ENCODE data around the gene SDF2L1. TPM values are rescaled to one million over a fixed set of nuclear protein-coding genes. Genes with fewer than 3 reads are reported as not detected.

Gene SDF2L1
- total and polyA plus RNA-seq, 7 experiments from 2014 or later = 22.1 to 99.8 (median 33.7) TPM

- Histone ChIP-seq H3K27me3 (ENCODE audit: control insufficient read depth in 2 of 2, insufficient read depth in 2 of 2, low read length in 2 of 2) (no peaks in the 10 kb centered on the region), H3K27ac (ENCODE audit: low read depth, low read length) (no peak overlapping the region), H3K36me3 (ENCODE audit: control insufficient read depth in 2 of 3, insufficient read depth in 3 of 3, low read length in 3 of 3) (peaks cover 0 to 5% (median 0%) of the 10 kb centered on the region in 3 experiments), H3K9me3 (ENCODE audit: control insufficient read depth in 2 of 3, low read length in 3 of 3) (no peaks in the 10 kb centered on the region), H3K4me1 (ENCODE audit: control insufficient read depth in 2 of 2, insufficient read depth in 2 of 2, low read length in 2 of 2) (peaks cover 6 to 17% of the 10 kb centered on the region in 2 donors), H3K4me3 (ENCODE audit: low read length) (no peak overlapping the region)
- no peak for ATAC-seq
- no peaks in the 10 kb centered on the region for H3K9me3 Mint-ChIP-seq
- ChIA-PET POLR2A (interaction anchor here (0.7 kb wide), 1 partner anchor 19 kb away, joined by 4 read pairs; no protein-coding TSS in a partner anchor), CTCF (no interaction called here)
- H3K4me1 Mint-ChIP-seq = peaks cover 11 to 26% (median 18%) of the 10 kb centered on the region in 7 donors
- H3K27me3 Mint-ChIP-seq = peaks cover 0 to 2% (median 0%) of the 10 kb centered on the region in 5 donors
- H3K27ac Mint-ChIP-seq = no peak overlapping the region
- no peak for DNase-seq
- H3K36me3 Mint-ChIP-seq = peaks cover 0 to 2% (median 0%) of the 10 kb centered on the region in 5 donors
- intact Hi-C loops (cut with micrococcal nuclease) = no loop called here
- peak overlapping the region in 1 of 10 donors; percentile 69 for H3K4me3 Mint-ChIP-seq
Observed at GRCh38 chr22:21661991-21662390, 19.9 kb downstream of the SDF2L1 start.

- Histone ChIP-seq H3K27ac (ENCODE audit: low read depth, low read length) (no peak overlapping the region), H3K36me3 (ENCODE audit: control insufficient read depth in 2 of 3, insufficient read depth in 3 of 3, low read length in 3 of 3) (peaks cover 0 to 5% (median 0%) of the 10 kb centered on the region in 3 experiments), H3K4me1 (ENCODE audit: control insufficient read depth in 2 of 2, insufficient read depth in 2 of 2, low read length in 2 of 2) (peaks cover 6 to 16% of the 10 kb centered on the region in 2 donors), H3K4me3 (ENCODE audit: low read length) (no peak overlapping the region), H3K9me3 (ENCODE audit: control insufficient read depth in 2 of 3, low read length in 3 of 3) (no peaks in the 10 kb centered on the region), H3K27me3 (ENCODE audit: control insufficient read depth in 2 of 2, insufficient read depth in 2 of 2, low read length in 2 of 2) (no peaks in the 10 kb centered on the region)
- ATAC-seq = no peak
- peaks cover 20 to 32% (median 28%) of the 10 kb centered on the region in 7 donors for H3K4me1 Mint-ChIP-seq
- peak overlapping the region in 6 of 9 donors; percentile 34 to 76 (median 50) for H3K27ac Mint-ChIP-seq
- peaks cover 0 to 3% (median 0%) of the 10 kb centered on the region in 5 donors for H3K36me3 Mint-ChIP-seq
- peak overlapping the region; percentile 12 to 71 (median 46) for H3K4me3 Mint-ChIP-seq
- ChIA-PET CTCF (no interaction called here), POLR2A (interaction anchor here (1.0 kb wide), 1 partner anchor 12 kb away, joined by 3 read pairs; no protein-coding TSS in a partner anchor)
- H3K9me3 Mint-ChIP-seq = no peaks in the 10 kb centered on the region
- H3K27me3 Mint-ChIP-seq = peaks cover 0 to 2% (median 0%) of the 10 kb centered on the region in 5 donors
- no peak for DNase-seq
- intact Hi-C loops (cut with micrococcal nuclease) = no loop called here
Observed at GRCh38 chr22:21663738-21664137, 21.6 kb downstream of the SDF2L1 start.

DNA sequence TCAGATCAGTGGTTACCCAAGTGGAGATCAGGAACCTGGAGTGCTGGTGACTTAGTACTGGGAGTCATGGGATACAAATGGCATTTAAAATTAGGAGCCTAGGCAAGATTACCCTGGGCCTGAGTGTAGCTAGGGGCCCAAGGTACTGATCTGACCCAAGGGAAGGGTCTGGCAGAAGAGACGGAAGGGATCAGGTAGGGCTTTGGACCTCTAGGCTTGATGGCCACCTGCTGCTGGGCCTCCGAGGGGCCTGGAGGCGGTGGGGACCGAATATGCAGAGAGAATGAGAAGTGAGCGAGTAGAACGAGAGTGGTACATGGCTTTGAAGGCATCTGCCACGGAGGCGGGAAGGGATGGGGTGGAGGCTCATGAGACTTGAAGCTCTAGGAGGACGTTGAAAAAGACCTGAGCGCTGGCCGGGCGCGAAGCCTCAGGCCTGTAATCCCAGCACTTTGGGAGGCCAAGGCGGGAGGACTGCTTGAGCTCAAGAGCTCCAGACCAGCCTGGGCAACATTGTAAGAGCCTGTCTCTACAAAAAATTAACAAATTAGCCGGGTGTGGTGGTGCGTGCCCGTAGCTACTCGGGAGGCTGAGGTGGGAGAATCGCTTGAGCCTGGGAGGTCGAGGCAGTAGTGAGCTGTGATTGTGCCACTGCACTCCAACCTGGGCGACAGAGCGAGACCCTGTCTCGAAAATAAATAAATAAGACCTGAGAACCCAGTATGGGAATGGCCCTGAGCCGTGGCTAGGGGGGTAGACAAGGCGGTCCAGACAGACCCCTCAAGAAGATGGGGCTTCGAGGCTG lies 23.1 kb downstream of the SDF2L1 start:
- H3K9me3 Mint-ChIP-seq = no peaks in the 10 kb centered on the region
- H3K27me3 Mint-ChIP-seq = peaks cover 0 to 2% (median 0%) of the 10 kb centered on the region in 5 donors
- peak overlapping the region; percentile 95 to 100 (median 98) for H3K4me3 Mint-ChIP-seq
- Histone ChIP-seq H3K4me1 (ENCODE audit: control insufficient read depth in 2 of 2, insufficient read depth in 2 of 2, low read length in 2 of 2) (peaks cover 6 to 16% of the 10 kb centered on the region in 2 donors), H3K9me3 (ENCODE audit: control insufficient read depth in 2 of 3, low read length in 3 of 3) (no peaks in the 10 kb centered on the region), H3K27ac (ENCODE audit: low read depth, low read length) (peak overlapping the region; percentile 86), H3K27me3 (ENCODE audit: control insufficient read depth in 2 of 2, insufficient read depth in 2 of 2, low read length in 2 of 2) (no peaks in the 10 kb centered on the region), H3K4me3 (ENCODE audit: low read length) (peak overlapping the region; percentile 99), H3K36me3 (ENCODE audit: control insufficient read depth in 2 of 3, insufficient read depth in 3 of 3, low read length in 3 of 3) (peaks cover 0 to 15% (median 5%) of the 10 kb centered on the region in 3 experiments)
- peaks cover 24 to 41% (median 38%) of the 10 kb centered on the region in 7 donors for H3K4me1 Mint-ChIP-seq
- ChIA-PET CTCF (interaction anchor here (0.6 to 1.3 kb wide), 5 partner anchors 18 to 285 kb away, joined by 4 to 6 read pairs (median 4); no protein-coding TSS in a partner anchor), POLR2A (interaction anchor here (0.7 to 2.9 kb wide), 7 partner anchors 9 to 70 kb away, joined by 4 to 20 read pairs (median 6); partner anchors contain the start of genes SDF2L1 and YPEL1)
- no peak for DNase-seq
- intact Hi-C loops (cut with micrococcal nuclease) = loop anchor here in 1 of 2 donors (1.0 to 5.0 kb wide), 2 partner anchors 13 to 202 kb away; partner anchors contain the start of gene MAPK1
- no peak for ATAC-seq
- H3K27ac Mint-ChIP-seq = peak overlapping the region; percentile 91 to 99 (median 97)
- H3K36me3 Mint-ChIP-seq = peaks cover 0 to 7% (median 3%) of the 10 kb centered on the region in 5 donors

- H3K4me3 Mint-ChIP-seq = peak overlapping the region; percentile 95 to 100 (median 98)
- H3K9me3 Mint-ChIP-seq = no peaks in the 10 kb centered on the region
- POLR2A ChIA-PET = interaction anchor here (1.8 to 2.9 kb wide), 3 partner anchors 25 to 69 kb away, joined by 6 to 20 read pairs (median 10); partner anchors contain the start of genes SDF2L1 and YPEL1
- Histone ChIP-seq H3K36me3 (ENCODE audit: control insufficient read depth in 2 of 3, insufficient read depth in 3 of 3, low read length in 3 of 3) (peaks cover 11 to 29% (median 16%) of the 10 kb centered on the region in 3 experiments), H3K4me3 (ENCODE audit: low read length) (peak overlapping the region; percentile 99), H3K27me3 (ENCODE audit: control insufficient read depth in 2 of 2, insufficient read depth in 2 of 2, low read length in 2 of 2) (no peaks in the 10 kb centered on the region), H3K27ac (ENCODE audit: low read depth, low read length) (peak overlapping the region; percentile 86), H3K4me1 (ENCODE audit: control insufficient read depth in 2 of 2, insufficient read depth in 2 of 2, low read length in 2 of 2) (peaks cover 6 to 16% of the 10 kb centered on the region in 2 donors), H3K9me3 (ENCODE audit: control insufficient read depth in 2 of 3, low read length in 3 of 3) (no peaks in the 10 kb centered on the region)
- DNase-seq = no peak
- peaks cover 0 to 2% (median 0%) of the 10 kb centered on the region in 5 donors for H3K27me3 Mint-ChIP-seq
- peaks cover 0 to 13% (median 8%) of the 10 kb centered on the region in 5 donors for H3K36me3 Mint-ChIP-seq
- intact Hi-C loops (cut with micrococcal nuclease) = loop anchor here (1.0 to 5.0 kb wide), 7 partner anchors 9 to 749 kb away; partner anchors contain the start of genes CRKL (in 1 of the 2), MAPK1 (in 1 of the 2), SDF2L1 (in 1 of the 2) and YPEL1 (in 1 of the 2)
- CTCF ChIA-PET = no interaction called here
- peak overlapping the region; percentile 79 to 99 (median 97) for H3K27ac Mint-ChIP-seq
- peaks cover 29 to 45% (median 42%) of the 10 kb centered on the region in 7 donors for H3K4me1 Mint-ChIP-seq
- ATAC-seq = no peak
Observed at GRCh38 chr22:21666786-21667185, 24.7 kb downstream of the SDF2L1 start.

DNA sequence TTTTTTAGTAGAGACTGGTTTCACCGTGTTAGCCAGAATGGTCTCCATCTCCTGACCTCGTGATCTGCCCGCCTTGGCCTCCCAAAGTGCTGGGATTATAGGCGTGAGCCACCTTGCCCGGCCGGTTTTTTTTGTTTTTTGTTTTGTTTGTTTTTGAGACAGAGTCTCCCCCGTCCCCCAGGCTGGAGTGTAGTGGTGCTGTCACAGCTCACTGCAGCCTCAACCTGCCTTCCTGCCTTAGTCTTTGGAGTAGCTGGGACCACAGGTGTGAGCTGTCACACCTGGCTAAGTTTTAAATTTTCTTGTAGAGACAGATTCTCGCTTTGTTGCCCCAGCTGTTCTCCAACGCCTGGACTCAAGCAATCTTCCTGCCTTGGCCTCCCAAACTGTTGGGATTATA lies 26.9 kb downstream of the SDF2L1 start:
- Histone ChIP-seq H3K27me3 (ENCODE audit: control insufficient read depth in 2 of 2, insufficient read depth in 2 of 2, low read length in 2 of 2) (no peaks in the 10 kb centered on the region), H3K4me3 (ENCODE audit: low read length) (no peak overlapping the region), H3K9me3 (ENCODE audit: control insufficient read depth in 2 of 3, low read length in 3 of 3) (no peaks in the 10 kb centered on the region), H3K36me3 (ENCODE audit: control insufficient read depth in 2 of 3, insufficient read depth in 3 of 3, low read length in 3 of 3) (peaks cover 26 to 52% (median 27%) of the 10 kb centered on the region in 3 experiments), H3K4me1 (ENCODE audit: control insufficient read depth in 2 of 2, insufficient read depth in 2 of 2, low read length in 2 of 2) (peaks cover 6 to 16% of the 10 kb centered on the region in 2 donors), H3K27ac (ENCODE audit: low read depth, low read length) (no peak overlapping the region)
- Mint-ChIP-seq H3K4me1 (peaks cover 30 to 46% (median 38%) of the 10 kb centered on the region in 7 donors), H3K27me3 (peaks cover 0 to 2% (median 0%) of the 10 kb centered on the region in 5 donors), H3K36me3 (peaks cover 3 to 30% (median 12%) of the 10 kb centered on the region in 5 donors), H3K27ac (peak overlapping the region in 1 of 9 donors; percentile 57), H3K4me3 (peak overlapping the region in 4 of 10 donors; percentile 37 to 75 (median 56)), H3K9me3 (no peaks in the 10 kb centered on the region)
- DNase-seq (no peak), ATAC-seq (no peak)
- ChIA-PET POLR2A (interaction anchor here (1.8 kb wide), 1 partner anchor 39 kb away, joined by 4 read pairs; the partner anchor contains the start of gene YDJC), CTCF (no interaction called here)
- intact Hi-C loops (cut with micrococcal nuclease) = loop anchor here in 1 of 2 donors (5.0 kb wide), 1 partner anchor 198 kb away; the partner anchor contains the start of gene MAPK1

- no peak overlapping the region for H3K27ac ChIP-seq (ENCODE audit: low read depth, low read length)
Observed at GRCh38 chr22:21672107-21672629, 30.1 kb downstream of the SDF2L1 start.

More at GRCh38 chr22:21672107-21672629, 30.1 kb downstream of the SDF2L1 start:
- Mint-ChIP-seq H3K36me3 (peaks cover 11 to 56% (median 29%) of the 10 kb centered on the region in 5 donors), H3K9me3 (no peaks in the 10 kb centered on the region), H3K4me1 (peaks cover 15 to 29% (median 24%) of the 10 kb centered on the region in 7 donors), H3K27ac (no peak overlapping the region), H3K4me3 (no peak overlapping the region), H3K27me3 (no peaks in the 10 kb centered on the region)
- ATAC-seq = no peak
- no peak for DNase-seq
- H3K4me3 ChIP-seq (ENCODE audit: low read length) = no peak overlapping the region
- peaks cover 0 to 4% of the 10 kb centered on the region in 2 donors for H3K4me1 ChIP-seq (ENCODE audit: control insufficient read depth in 2 of 2, insufficient read depth in 2 of 2, low read length in 2 of 2)
- CTCF ChIA-PET = no interaction called here
- no peaks in the 10 kb centered on the region for H3K9me3 ChIP-seq (ENCODE audit: control insufficient read depth in 2 of 3, low read length in 3 of 3)
- POLR2A ChIA-PET = interaction anchor here (0.7 kb wide), 1 partner anchor 26 kb away, joined by 3 read pairs; no protein-coding TSS in a partner anchor
- intact Hi-C loops (cut with micrococcal nuclease) = loop anchor here in 1 of 2 donors (10.0 kb wide), 1 partner anchor 57 kb away; no protein-coding TSS in a partner anchor
- H3K36me3 ChIP-seq (ENCODE audit: control insufficient read depth in 2 of 3, insufficient read depth in 3 of 3, low read length in 3 of 3) = peaks cover 26 to 68% (median 35%) of the 10 kb centered on the region in 3 experiments
- no peaks in the 10 kb centered on the region for H3K27me3 ChIP-seq (ENCODE audit: control insufficient read depth in 2 of 2, insufficient read depth in 2 of 2, low read length in 2 of 2)
